PFSK-1 (cell line): ENCODE results near the gene MMP23B.

Source experiments
- FOXP2 ChIP-seq: optimal IDR thresholded peaks from 2 replicates; pipeline ENCODE3; 2011; ENCODE audit warnings: borderline replicate concordance, control low read depth, inconsistent platforms; ENCODE audit not compliant: insufficient read depth; ENCODE audit errors: extremely low read length, extremely low read depth
- POLR2AphosphoS5 ChIP-seq: IDR thresholded peaks from 2 replicates; pipeline ENCODE4 v1.6.1; 2012; ENCODE audit warnings: low read depth, mild to moderate bottlenecking, control low read depth, low read length, moderate library complexity
- REST ChIP-seq, 2 experiments: IDR thresholded peaks; 2 replicates each; pipeline versions ENCODE4 v1.6.1 to v1.8.0; 2011 to 2012; ENCODE audit warnings: low read depth in 2 of 2, low read length in 2 of 2, control low read depth in 1 of 2, inconsistent platforms in 1 of 2, mild to moderate bottlenecking in 1 of 2, moderate library complexity in 1 of 2; ENCODE audit not compliant: insufficient read depth in 1 of 2
- SIN3A ChIP-seq: IDR thresholded peaks from 2 replicates; pipeline ENCODE4 v1.6.1; 2012; ENCODE audit warnings: mild to moderate bottlenecking, low read length, moderate library complexity, borderline replicate concordance; ENCODE audit not compliant: insufficient read depth
- TAF1 ChIP-seq: IDR thresholded peaks from 2 replicates; pipeline ENCODE4 v1.6.1; 2012; ENCODE audit warnings: low read length, control low read depth, borderline replicate concordance; ENCODE audit not compliant: insufficient read depth

MMP23B gene

GRCh38 chr1:1598720-1599029 is 33.3 kb upstream of the MMP23B start:
- TF ChIP-seq REST (IDR thresholded peaks at IDR 0.05; ENCODE audit: insufficient read depth in 1 of 2, low read depth in 2 of 2, low read length in 2 of 2) = no peak
- no peak for TF ChIP-seq SIN3A
- TF ChIP-seq POLR2AphosphoS5 = no peak
- TF ChIP-seq TAF1 = no peak
- no peak for TF ChIP-seq FOXP2

GRCh38 chr1:1599030-1599934 is 32.7 kb upstream of the MMP23B start:
- no peak for TF ChIP-seq REST (IDR thresholded peaks at IDR 0.05; ENCODE audit: insufficient read depth in 1 of 2, low read depth in 2 of 2, low read length in 2 of 2)
- TF ChIP-seq POLR2AphosphoS5 = no peak
- peak; percentile 37 for TF ChIP-seq FOXP2

- TF ChIP-seq FOXP2 = no peak
- TF ChIP-seq REST (IDR thresholded peaks at IDR 0.05; ENCODE audit: insufficient read depth in 1 of 2, low read depth in 2 of 2, low read length in 2 of 2) = peak in 1 of 2 experiments; percentile 72; a peak in 1 of 4 replicates
- TF ChIP-seq TAF1 = no peak
These were observed 31.8 kb upstream of the MMP23B start, which contains the start of gene FNDC10 for GRCh38 chr1:1599935-1600860. TSS of gene FNDC10 (minus strand) at chr1:1600135. CDS start at chr1:1600015, 120 bp downstream.

- TF ChIP-seq POLR2AphosphoS5 = no peak
- no peak for TF ChIP-seq FOXP2
- no peak for TF ChIP-seq SIN3A
- TF ChIP-seq REST (IDR thresholded peaks at IDR 0.05; ENCODE audit: insufficient read depth in 1 of 2, low read depth in 2 of 2, low read length in 2 of 2) = no peak
- TF ChIP-seq TAF1 = no peak
These were observed 31.0 kb upstream of the MMP23B start for GRCh38 chr1:1600861-1601563.
